ENCODE data around the gene TP53.

TP53 gene
- long read RNA-seq, transcript TP53-215 (1 exons, 1,112 nt) = major isoform, 18 of 23 reads
- long read RNA-seq, partial matches to known transcripts = 0 of 23 reads
- long read RNA-seq, other reads (novel, unspliced or antisense) = 5 of 23 reads

- TF ChIP-seq, protein P1, sequence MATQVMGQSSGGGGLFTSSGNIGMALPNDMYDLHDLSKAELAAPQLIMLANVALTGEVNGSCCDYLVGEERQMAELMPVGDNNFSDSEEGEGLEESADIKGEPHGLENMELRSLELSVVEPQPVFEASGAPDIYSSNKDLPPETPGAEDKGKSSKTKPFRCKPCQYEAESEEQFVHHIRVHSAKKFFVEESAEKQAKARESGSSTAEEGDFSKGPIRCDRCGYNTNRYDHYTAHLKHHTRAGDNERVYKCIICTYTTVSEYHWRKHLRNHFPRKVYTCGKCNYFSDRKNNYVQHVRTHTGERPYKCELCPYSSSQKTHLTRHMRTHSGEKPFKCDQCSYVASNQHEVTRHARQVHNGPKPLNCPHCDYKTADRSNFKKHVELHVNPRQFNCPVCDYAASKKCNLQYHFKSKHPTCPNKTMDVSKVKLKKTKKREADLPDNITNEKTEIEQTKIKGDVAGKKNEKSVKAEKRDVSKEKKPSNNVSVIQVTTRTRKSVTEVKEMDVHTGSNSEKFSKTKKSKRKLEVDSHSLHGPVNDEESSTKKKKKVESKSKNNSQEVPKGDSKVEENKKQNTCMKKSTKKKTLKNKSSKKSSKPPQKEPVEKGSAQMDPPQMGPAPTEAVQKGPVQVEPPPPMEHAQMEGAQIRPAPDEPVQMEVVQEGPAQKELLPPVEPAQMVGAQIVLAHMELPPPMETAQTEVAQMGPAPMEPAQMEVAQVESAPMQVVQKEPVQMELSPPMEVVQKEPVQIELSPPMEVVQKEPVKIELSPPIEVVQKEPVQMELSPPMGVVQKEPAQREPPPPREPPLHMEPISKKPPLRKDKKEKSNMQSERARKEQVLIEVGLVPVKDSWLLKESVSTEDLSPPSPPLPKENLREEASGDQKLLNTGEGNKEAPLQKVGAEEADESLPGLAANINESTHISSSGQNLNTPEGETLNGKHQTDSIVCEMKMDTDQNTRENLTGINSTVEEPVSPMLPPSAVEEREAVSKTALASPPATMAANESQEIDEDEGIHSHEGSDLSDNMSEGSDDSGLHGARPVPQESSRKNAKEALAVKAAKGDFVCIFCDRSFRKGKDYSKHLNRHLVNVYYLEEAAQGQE (IDR thresholded peaks at IDR 0.05; ENCODE audit: insufficient replicate concordance, low read depth) = peak; percentile 58
- TF ChIP-seq POLR2AphosphoS5 (IDR thresholded peaks at IDR 0.05; ENCODE audit: low read depth) (peak; percentile 92), SPI1 (IDR thresholded peaks at IDR 0.05; ENCODE audit: borderline replicate concordance, low read depth) (no peak)
- Histone ChIP-seq H3K4me3 (replicated peaks; ENCODE audit: insufficient read depth, low read length) (peak within 1 kb of the TSS; percentile 73), H3K27me3 (ENCODE audit: insufficient read depth, poor library complexity, severe bottlenecking) (no peaks in the 10 kb centered on the region), H3K27ac (replicated peaks) (peak within 1 kb of the TSS; percentile 96)
- peak; percentile 89 for DNase-seq (ENCODE audit: low read depth in 1 of 2, low spot score in 1 of 2)
These were observed at the start of gene TP53 for GRCh38 chr17:7687072-7687907. TP53 (minus strand) TSS chr17:7687490; CDS start chr17:7676594, 10,896 bp downstream.

GRCh38 chr17:7732981-7733539 is 45.8 kb upstream of the TP53 start:
- TF ChIP-seq GABPA (IDR thresholded peaks at IDR 0.05; ENCODE audit: low read depth) (no peak), SPI1 (IDR thresholded peaks at IDR 0.05; ENCODE audit: borderline replicate concordance, low read depth) (no peak), CTCF (IDR thresholded peaks at IDR 0.05; ENCODE audit: insufficient read depth, low read length) (no peak), POLR2AphosphoS5 (IDR thresholded peaks at IDR 0.05; ENCODE audit: low read depth) (no peak)
- TF ChIP-seq, protein P1 (IDR thresholded peaks at IDR 0.05; ENCODE audit: insufficient replicate concordance, low read depth) = no peak
- Histone ChIP-seq H3K27ac (replicated peaks) (no peak overlapping the region), H3K4me3 (replicated peaks; ENCODE audit: insufficient read depth, low read length) (no peak overlapping the region), H3K27me3 (ENCODE audit: insufficient read depth, poor library complexity, severe bottlenecking) (no peaks in the 10 kb centered on the region)
- no peak for DNase-seq (ENCODE audit: low read depth in 1 of 2, low spot score in 1 of 2)

GRCh38 chr17:7729816-7730215 is 42.5 kb upstream of the TP53 start:
- peak in 1 of 2 experiments; percentile 9 for DNase-seq (ENCODE audit: low read depth in 1 of 2, low spot score in 1 of 2)
- Histone ChIP-seq H3K4me3 (replicated peaks; ENCODE audit: insufficient read depth, low read length) (no peak overlapping the region), H3K27me3 (ENCODE audit: insufficient read depth, poor library complexity, severe bottlenecking) (no peaks in the 10 kb centered on the region), H3K27ac (replicated peaks) (no peak overlapping the region)
- TF ChIP-seq SPI1 (IDR thresholded peaks at IDR 0.05; ENCODE audit: borderline replicate concordance, low read depth) (no peak), POLR2AphosphoS5 (IDR thresholded peaks at IDR 0.05; ENCODE audit: low read depth) (no peak), CTCF (IDR thresholded peaks at IDR 0.05; ENCODE audit: insufficient read depth, low read length) (no peak), GABPA (IDR thresholded peaks at IDR 0.05; ENCODE audit: low read depth) (no peak)
- TF ChIP-seq, protein P1 (IDR thresholded peaks at IDR 0.05; ENCODE audit: insufficient replicate concordance, low read depth) = no peak
